Neural progenitor cell (in vitro differentiated cells): ENCODE measurements around the gene GATA5. TPM values are rescaled to one million over a fixed set of nuclear protein-coding genes. Genes with fewer than 3 reads are reported as not detected.

Source experiments
- DNase-seq: peaks from one replicate; pipeline ENCODE4 v3.0.0-alpha.2; 2016; ENCODE audit warnings: low spot score
- H2AFZ ChIP-seq: fragments of 200-600 bp; sonication (generic); replicated peaks from 2 replicates; pipeline ENCODE4 v1.6.1; 2016; ENCODE audit warnings: antibody characterized with exemption
- H3F3A ChIP-seq: fragments of 200-600 bp; sonication (generic); 2 replicates; pipeline ENCODE4 v1.6.1; 2016; ENCODE audit warnings: antibody characterized with exemption, low read depth
- H3K27ac ChIP-seq: fragments of 200-600 bp; sonication (generic); 2 replicates; pipeline ENCODE4 v1.5.1; 2016; ENCODE audit warnings: mild to moderate bottlenecking
- H3K27me3 ChIP-seq: fragments of 200-600 bp; sonication (generic); 2 replicates; pipeline ENCODE4 v1.6.1; 2016; ENCODE audit warnings: mild to moderate bottlenecking, moderate library complexity
- H3K36me3 ChIP-seq: fragments of 200-600 bp; sonication (generic); 2 replicates; pipeline ENCODE4 v1.5.1; 2016
- H3K4me1 ChIP-seq: fragments of 200-600 bp; sonication (generic); 2 replicates; pipeline ENCODE4 v1.6.1; 2016; ENCODE audit warnings: mixed run types
- H3K4me2 ChIP-seq: fragments of 200-600 bp; sonication (generic); 2 replicates; pipeline ENCODE4 v1.6.1; 2016
- H3K4me3 ChIP-seq: fragments of 200-600 bp; sonication (generic); 2 replicates; pipeline ENCODE4 v1.5.1; 2016
- H3K79me2 ChIP-seq: fragments of 200-600 bp; sonication (generic); 2 replicates; pipeline ENCODE4 v1.6.1; 2016; ENCODE audit warnings: low read depth
- H3K9ac ChIP-seq: fragments of 200-600 bp; sonication (generic); 2 replicates; pipeline ENCODE4 v1.6.1; 2016
- H3K9me3 ChIP-seq: fragments of 200-600 bp; sonication (generic); 2 replicates; pipeline ENCODE4 v1.5.1; 2016; ENCODE audit warnings: low read depth
- H4K20me1 ChIP-seq: fragments of 200-600 bp; sonication (generic); 2 replicates; pipeline ENCODE4 v1.6.1; 2016; ENCODE audit warnings: low read depth
- H3K27ac Mint-ChIP-seq: 3 replicates; pipeline ENCODE4 v1.8.0; 2021; ENCODE audit warnings: mixed read lengths
- H3K27me3 Mint-ChIP-seq: 2 replicates; pipeline ENCODE4 v1.8.0; 2022; ENCODE audit warnings: low read depth, mild to moderate bottlenecking, inconsistent platforms, moderate library complexity, mixed read lengths; ENCODE audit not compliant: insufficient read depth
- H3K36me3 Mint-ChIP-seq: 3 replicates; pipeline ENCODE4 v1.8.0; 2021; ENCODE audit warnings: mixed read lengths
- H3K4me1 Mint-ChIP-seq: 3 replicates; pipeline ENCODE4 v1.8.0; 2021; ENCODE audit warnings: mixed read lengths
- H3K4me3 Mint-ChIP-seq: 3 replicates; pipeline ENCODE4 v1.8.0; 2021; ENCODE audit warnings: mild to moderate bottlenecking, moderate library complexity, mixed read lengths
- H3K9me3 Mint-ChIP-seq: 3 replicates; pipeline ENCODE4 v1.8.0; 2020; ENCODE audit warnings: mixed read lengths
- CTCF ChIP-seq: fragments of 200-600 bp; sonication (generic); IDR thresholded peaks from 2 replicates; pipeline ENCODE4 v1.5.1; 2017; ENCODE audit warnings: antibody characterized with exemption, mild to moderate bottlenecking
- EZH2 ChIP-seq: fragments of 200-600 bp; sonication (generic); IDR thresholded peaks from 2 replicates; pipeline ENCODE4 v1.6.1; 2017; ENCODE audit warnings: antibody characterized with exemption, mild to moderate bottlenecking, moderate library complexity
- EZH2phosphoT487 ChIP-seq: fragments of 200-600 bp; sonication (generic); IDR thresholded peaks from 2 replicates; pipeline ENCODE4 v1.6.1; 2017; ENCODE audit warnings: antibody characterized with exemption
- total RNA-seq: library from RNA; depleted of rRNA; stranded (reverse); fragments of >200 nt; gene quantifications from 2 replicates; pipeline ENCODE4 v1.2.3, GENCODE V29; 2015; ENCODE audit warnings: low replicate concordance

The GATA5 gene
- total RNA-seq, 1 donor from 2014 or later, result not detected

DNA sequence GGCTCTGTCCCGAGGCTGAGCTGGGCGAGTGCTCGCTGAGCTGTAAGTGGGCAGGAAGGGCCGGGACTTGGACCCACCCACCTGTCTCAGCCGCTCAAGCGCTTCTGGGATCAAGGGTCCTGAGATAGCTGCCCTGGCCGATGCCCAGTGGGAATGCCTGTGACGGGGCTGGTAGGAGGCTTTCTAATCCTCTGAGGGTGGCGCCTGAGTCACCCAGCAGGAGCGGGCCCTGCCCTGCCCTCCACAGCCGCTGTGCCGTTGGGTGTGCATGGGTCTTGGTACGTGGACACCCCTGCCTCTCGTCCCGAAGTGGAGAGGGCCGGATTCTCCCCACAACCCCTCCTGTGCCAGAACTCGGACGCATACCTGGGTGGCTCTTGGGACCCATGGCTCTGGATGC, 43.1 kb upstream of the GATA5 start:
- H3K4me3 Mint-ChIP-seq, result no peak overlapping the region
- peaks cover 8% of the 10 kb centered on the region for H3K4me1 Mint-ChIP-seq
- no peak for TF ChIP-seq CTCF
- H3K4me1 ChIP-seq, result peaks cover 4% of the 10 kb centered on the region
- H3K9me3 ChIP-seq, result no peaks in the 10 kb centered on the region
- no peak overlapping the region for H3K4me2 ChIP-seq
- no peak overlapping the region for H2AFZ ChIP-seq
- H3K36me3 Mint-ChIP-seq, result no peaks in the 10 kb centered on the region
- no peaks in the 10 kb centered on the region for H3K36me3 ChIP-seq
- no peak overlapping the region for H3K9ac ChIP-seq
- H4K20me1 ChIP-seq, result no peaks in the 10 kb centered on the region
- H3F3A ChIP-seq, result no peaks in the 10 kb centered on the region
- H3K79me2 ChIP-seq, result no peaks in the 10 kb centered on the region
- no peak overlapping the region for H3K4me3 ChIP-seq
- DNase-seq, result no peak
- no peak overlapping the region for H3K27ac Mint-ChIP-seq
- no peaks in the 10 kb centered on the region for H3K27me3 ChIP-seq
- H3K27me3 Mint-ChIP-seq, result peaks cover 9% of the 10 kb centered on the region
- no peaks in the 10 kb centered on the region for H3K9me3 Mint-ChIP-seq
- no peak overlapping the region for H3K27ac ChIP-seq

DNA sequence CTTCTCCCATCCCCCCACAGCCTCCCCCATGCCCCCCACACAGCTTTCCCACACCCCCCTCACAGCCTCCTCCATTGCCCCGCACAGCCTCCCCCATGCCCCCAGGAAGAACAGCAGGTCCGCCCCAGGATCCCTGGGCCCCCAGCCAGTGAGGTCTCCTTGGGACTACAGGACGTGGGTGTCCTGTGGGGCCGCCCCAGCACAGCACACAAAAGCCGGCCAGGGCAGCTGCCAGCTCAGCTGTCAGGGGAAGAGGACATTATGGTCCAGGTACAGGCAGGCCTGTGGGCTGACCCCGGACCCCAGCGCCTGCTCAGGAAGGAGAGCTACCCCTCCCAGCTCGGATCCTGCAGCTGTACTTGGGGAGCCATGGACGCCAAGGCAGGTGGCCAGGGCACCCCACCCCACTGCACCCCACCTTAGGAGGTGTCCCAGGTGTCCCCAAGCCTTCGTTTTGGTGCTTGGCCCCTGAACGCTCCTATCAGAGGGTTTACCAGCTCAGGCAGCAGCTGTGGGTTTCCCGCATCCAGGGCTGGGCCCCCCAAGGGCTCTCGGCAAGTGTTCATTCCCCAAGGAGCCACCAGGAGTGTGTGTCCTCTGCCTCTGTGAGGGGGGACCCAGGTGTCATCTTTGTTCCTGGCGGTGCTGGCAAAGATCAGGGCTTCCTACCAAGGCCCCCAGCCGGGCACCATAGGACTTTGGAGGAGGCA, 42.3 kb upstream of the GATA5 start:
- no peak for DNase-seq

GRCh38 chr20:62517168-62517567, 41.4 kb upstream of the GATA5 start:
- H3K36me3 ChIP-seq, result no peaks in the 10 kb centered on the region
- Mint-ChIP-seq H3K27me3 (peaks cover 9% of the 10 kb centered on the region), H3K36me3 (no peaks in the 10 kb centered on the region), H3K27ac (no peak overlapping the region), H3K9me3 (no peaks in the 10 kb centered on the region), H3K4me3 (no peak overlapping the region), H3K4me1 (peaks cover 4% of the 10 kb centered on the region)
- no peaks in the 10 kb centered on the region for H3K4me1 ChIP-seq
- H3F3A ChIP-seq, result no peaks in the 10 kb centered on the region
- H3K4me3 ChIP-seq, result no peak overlapping the region
- H3K9me3 ChIP-seq, result no peaks in the 10 kb centered on the region
- no peak for TF ChIP-seq CTCF
- TF ChIP-seq EZH2, result no peak
- no peak for TF ChIP-seq EZH2phosphoT487
- H4K20me1 ChIP-seq, result no peaks in the 10 kb centered on the region
- no peak for DNase-seq
- no peaks in the 10 kb centered on the region for H3K79me2 ChIP-seq
- H3K27me3 ChIP-seq, result no peaks in the 10 kb centered on the region
- H3K4me2 ChIP-seq, result no peak overlapping the region
- H3K27ac ChIP-seq, result no peak overlapping the region
- no peak overlapping the region for H3K9ac ChIP-seq
- no peak overlapping the region for H2AFZ ChIP-seq

More for the DNA sequence above, 42.3 kb upstream of the GATA5 start:
- H3K9me3 Mint-ChIP-seq, result no peaks in the 10 kb centered on the region
- H3F3A ChIP-seq, result no peaks in the 10 kb centered on the region
- no peaks in the 10 kb centered on the region for H3K79me2 ChIP-seq
- H3K36me3 ChIP-seq, result no peaks in the 10 kb centered on the region
- peaks cover 5% of the 10 kb centered on the region for H3K4me1 Mint-ChIP-seq
- peaks cover 9% of the 10 kb centered on the region for H3K27me3 Mint-ChIP-seq
- H3K4me3 ChIP-seq, result no peak overlapping the region
- no peaks in the 10 kb centered on the region for H3K9me3 ChIP-seq
- no peaks in the 10 kb centered on the region for H3K27me3 ChIP-seq
- no peak overlapping the region for H3K27ac ChIP-seq
- no peaks in the 10 kb centered on the region for H3K36me3 Mint-ChIP-seq
- no peaks in the 10 kb centered on the region for H4K20me1 ChIP-seq
- no peak overlapping the region for H3K9ac ChIP-seq
- H2AFZ ChIP-seq, result no peak overlapping the region
- H3K27ac Mint-ChIP-seq, result no peak overlapping the region
- no peak overlapping the region for H3K4me3 Mint-ChIP-seq
- TF ChIP-seq EZH2, result no peak
- no peak for TF ChIP-seq CTCF
- TF ChIP-seq EZH2phosphoT487, result no peak
- H3K4me1 ChIP-seq, result no peaks in the 10 kb centered on the region
- no peak overlapping the region for H3K4me2 ChIP-seq
